Measurements from ENCODE around the gene DNAJC1.

DNAJC1 gene

GRCh38 chr10:21756707-21757106 lies 246.8 kb downstream of the DNAJC1 start:
- no peak for DNase-seq

GRCh38 chr10:21754410-21755011 lies 249.0 kb downstream of the DNAJC1 start:
- DNase-seq: no peak

GRCh38 chr10:21753497-21754270 lies 249.8 kb downstream of the DNAJC1 start:
- no peak for DNase-seq

- no peak for DNase-seq
Measured at GRCh38 chr10:21751341-21752310, 251.9 kb downstream of the DNAJC1 start.

GRCh38 chr10:21750424-21750823 lies 253.1 kb downstream of the DNAJC1 start:
- DNase-seq: no peak

GRCh38 chr10:21749788-21750187 lies 253.7 kb downstream of the DNAJC1 start:
- DNase-seq: no peak

- no peak for DNase-seq
Measured at GRCh38 chr10:21747809-21748208, 255.7 kb downstream of the DNAJC1 start.

GRCh38 chr10:21746118-21746517 lies 257.4 kb downstream of the DNAJC1 start:
- DNase-seq: no peak

- no peak for DNase-seq
Measured at GRCh38 chr10:21744223-21744622, 259.3 kb downstream of the DNAJC1 start.

- no peak for DNase-seq
Measured at GRCh38 chr10:21742740-21743412, 260.7 kb downstream of the DNAJC1 start.

GRCh38 chr10:21740989-21741388 lies 262.5 kb downstream of the DNAJC1 start:
- no peak for DNase-seq

GRCh38 chr10:21737106-21737505 lies 266.4 kb downstream of the DNAJC1 start:
- DNase-seq: no peak

GRCh38 chr10:21733710-21734109 lies 269.8 kb downstream of the DNAJC1 start:
- DNase-seq: no peak

- no peak for DNase-seq
Measured at GRCh38 chr10:21732067-21732772, 271.3 kb downstream of the DNAJC1 start.

- DNase-seq: no peak
Measured at GRCh38 chr10:21728618-21729017, 274.9 kb downstream of the DNAJC1 start.

GRCh38 chr10:21727452-21728168 lies 275.9 kb downstream of the DNAJC1 start:
- DNase-seq: no peak

GRCh38 chr10:21726601-21727225 lies 276.8 kb downstream of the DNAJC1 start:
- no peak for DNase-seq

- peak; percentile 15 for DNase-seq
Measured at GRCh38 chr10:21724687-21725367, 278.7 kb downstream of the DNAJC1 start.

GRCh38 chr10:21724020-21724589 lies 279.4 kb downstream of the DNAJC1 start:
- no peak for DNase-seq

- DNase-seq: no peak
Measured at GRCh38 chr10:21722209-21722608, 281.3 kb downstream of the DNAJC1 start.

All from T-helper 9 cell (primary cell).